AG04449 (cell line): Measurements from ENCODE around the gene MAPK9.
A peak's percentile ranks its signal among the peaks of the same experiment; 100 is the strongest.

Experiments
- CTCF ChIA-PET: fragments of 350-600 bp; formaldehyde crosslinking; extraction: SDS; loops from one replicate; lab custom pipeline; 2021; ENCODE audit warnings: antibody characterized with exemption; lab: Yijun Ruan, JAX
- POLR2A ChIA-PET: fragments of 400-600, 350-600 bp; formaldehyde crosslinking; extraction: SDS; loops from one replicate; lab custom pipeline; 2020; ENCODE audit warnings: antibody characterized with exemption, inconsistent platforms; lab: Yijun Ruan, JAX
- DNase-seq: peaks from one replicate; pipeline ENCODE4 v3.0.0-alpha.2; 2010; ENCODE audit warnings: low read depth, low spot score
- H3K4me3 ChIP-seq: 2 replicates; pipeline ENCODE4 v1.5.1; 2011; ENCODE audit warnings: low read depth, mild to moderate bottlenecking, control low read depth, low read length
- TF ChIP-seq, protein P1 (sequence below): IDR thresholded peaks from one replicate; pipeline ENCODE4 v1.5.1; 2011; ENCODE audit warnings: mild to moderate bottlenecking, moderate library complexity, low read length, control low read depth, inconsistent platforms; ENCODE audit not compliant: insufficient read depth; ENCODE audit errors: missing control alignments

The MAPK9 gene

DNA sequence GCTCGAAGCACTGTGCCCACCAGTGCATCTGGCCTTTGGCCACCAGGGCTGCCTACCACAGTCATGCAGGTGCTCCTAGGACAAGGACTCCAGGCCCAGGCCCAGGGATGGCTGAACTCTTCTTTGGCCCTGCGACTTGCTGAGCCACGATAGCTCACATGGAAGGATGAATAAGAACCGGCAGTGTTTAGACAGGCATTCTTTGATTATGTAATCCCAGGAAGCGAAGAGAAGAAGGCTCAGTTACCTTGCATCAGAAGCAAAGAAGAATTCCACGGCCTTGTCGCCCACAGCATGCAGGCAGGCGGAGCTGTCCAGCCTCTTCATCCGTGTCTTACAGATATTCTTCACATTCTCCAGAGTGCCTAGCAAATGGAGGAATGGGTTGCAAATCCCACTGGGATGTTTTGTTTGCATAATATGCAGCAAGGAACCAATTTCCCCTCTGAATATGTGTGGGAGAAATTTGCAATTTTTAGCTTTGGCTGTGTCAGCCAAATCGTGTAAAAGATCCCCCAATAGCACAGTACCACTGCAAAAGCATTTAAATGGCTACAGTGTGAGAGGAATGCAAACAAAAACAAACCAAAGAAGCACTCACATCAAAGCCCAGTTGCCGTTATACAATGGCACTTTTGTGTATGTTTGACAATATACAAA is 32.2 kb upstream of the MAPK9 start:
- TF ChIP-seq, protein P1, sequence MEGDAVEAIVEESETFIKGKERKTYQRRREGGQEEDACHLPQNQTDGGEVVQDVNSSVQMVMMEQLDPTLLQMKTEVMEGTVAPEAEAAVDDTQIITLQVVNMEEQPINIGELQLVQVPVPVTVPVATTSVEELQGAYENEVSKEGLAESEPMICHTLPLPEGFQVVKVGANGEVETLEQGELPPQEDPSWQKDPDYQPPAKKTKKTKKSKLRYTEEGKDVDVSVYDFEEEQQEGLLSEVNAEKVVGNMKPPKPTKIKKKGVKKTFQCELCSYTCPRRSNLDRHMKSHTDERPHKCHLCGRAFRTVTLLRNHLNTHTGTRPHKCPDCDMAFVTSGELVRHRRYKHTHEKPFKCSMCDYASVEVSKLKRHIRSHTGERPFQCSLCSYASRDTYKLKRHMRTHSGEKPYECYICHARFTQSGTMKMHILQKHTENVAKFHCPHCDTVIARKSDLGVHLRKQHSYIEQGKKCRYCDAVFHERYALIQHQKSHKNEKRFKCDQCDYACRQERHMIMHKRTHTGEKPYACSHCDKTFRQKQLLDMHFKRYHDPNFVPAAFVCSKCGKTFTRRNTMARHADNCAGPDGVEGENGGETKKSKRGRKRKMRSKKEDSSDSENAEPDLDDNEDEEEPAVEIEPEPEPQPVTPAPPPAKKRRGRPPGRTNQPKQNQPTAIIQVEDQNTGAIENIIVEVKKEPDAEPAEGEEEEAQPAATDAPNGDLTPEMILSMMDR, result no peak
- H3K4me3 ChIP-seq, result no peak overlapping the region
- DNase-seq, result peak; percentile 34
- ChIA-PET POLR2A (interaction anchor here (1.3 kb wide), 1 partner anchor 29 kb away, joined by 4 read pairs; the partner anchor contains the start of gene GFPT2), CTCF (interaction anchor here (0.8 to 10.7 kb wide), 4 partner anchors 9 to 148 kb away, joined by 3 to 182 read pairs (median 32); partner anchors contain the start of gene MAPK9)

DNA sequence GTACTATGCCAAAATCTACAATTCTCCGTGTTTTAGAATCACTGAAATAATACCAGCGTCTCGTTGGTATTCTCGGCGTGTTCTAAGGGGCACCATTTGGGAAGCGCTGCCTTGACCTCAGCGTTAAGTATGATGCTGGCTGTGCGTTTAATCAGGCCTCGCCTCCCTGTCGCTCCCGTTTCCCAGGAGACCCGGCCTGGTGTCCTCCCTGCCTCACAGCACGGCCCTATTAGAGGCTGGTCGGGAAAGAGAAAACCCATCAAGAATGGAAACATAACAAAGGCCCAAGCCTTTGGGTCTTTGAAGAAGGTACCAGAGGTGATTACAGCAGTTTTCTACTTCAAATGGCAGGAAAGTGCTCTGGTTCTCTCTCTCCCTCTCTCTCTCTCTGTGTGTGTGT is 31.3 kb upstream of the MAPK9 start:
- CTCF ChIA-PET, result interaction anchor here (5.9 to 10.7 kb wide), 2 partner anchors 9 to 29 kb away, joined by 54 to 182 read pairs; partner anchors contain the start of gene MAPK9
- DNase-seq, result no peak
- TF ChIP-seq, protein P1, result no peak
- no peak overlapping the region for H3K4me3 ChIP-seq
- POLR2A ChIA-PET, result no interaction called here

DNA sequence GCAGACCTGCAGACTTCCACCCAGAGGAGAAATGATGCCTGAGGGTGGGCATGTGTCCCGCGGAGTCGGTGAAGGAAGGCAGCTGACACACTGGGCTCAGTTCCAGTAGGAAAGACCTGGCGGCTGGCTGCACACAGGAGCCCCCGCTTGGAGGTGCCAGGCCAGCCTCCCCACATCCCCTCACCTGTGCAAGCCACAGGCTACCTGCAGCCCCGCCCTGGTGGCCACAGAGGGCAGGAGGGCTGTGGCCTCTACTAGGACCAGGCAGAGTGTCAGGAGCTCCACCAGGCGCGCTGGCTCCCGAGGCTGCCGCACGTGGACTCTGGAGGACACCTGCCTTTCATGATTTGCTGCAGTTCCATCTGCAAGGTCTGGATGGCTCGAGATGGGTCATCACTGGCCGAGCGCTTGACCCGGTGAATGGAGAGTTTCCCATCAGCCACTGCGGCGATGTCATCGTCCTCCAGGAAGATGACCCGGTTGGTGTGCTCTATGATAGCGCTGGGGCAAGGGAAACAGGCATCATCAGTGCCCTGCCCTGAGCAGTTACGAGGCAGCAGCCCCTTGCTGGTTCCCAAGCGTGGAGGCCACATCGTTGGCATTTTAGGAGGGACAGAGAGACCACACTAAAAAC is 26.7 kb upstream of the MAPK9 start:
- ChIA-PET CTCF (interaction anchor here (0.9 to 7.1 kb wide), 5 partner anchors 10 to 152 kb away, joined by 3 to 80 read pairs (median 30); partner anchors contain the start of gene MAPK9), POLR2A (no interaction called here)

DNA sequence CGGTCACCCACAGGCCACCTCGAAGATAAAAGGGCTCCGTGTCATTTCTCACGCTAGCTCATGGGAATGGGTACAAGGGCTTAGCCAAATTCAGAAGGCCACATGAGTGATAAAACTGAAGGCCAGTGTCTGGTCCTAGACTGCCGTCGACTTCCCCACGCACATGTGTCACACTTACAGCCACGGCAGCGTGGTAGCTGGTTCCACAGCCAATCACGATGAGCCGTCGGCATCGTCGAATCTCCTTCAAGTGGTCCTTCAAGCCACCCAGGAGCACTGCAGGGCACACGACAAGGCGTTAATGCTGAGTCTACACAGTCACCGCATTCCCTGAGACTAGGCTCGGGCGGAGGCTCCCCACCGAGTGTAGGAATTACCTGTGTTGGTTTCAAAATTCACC is 24.7 kb upstream of the MAPK9 start:
- ChIA-PET CTCF (interaction anchor here (1.2 to 7.9 kb wide), 12 partner anchors 11 to 189 kb away, joined by 4 to 182 read pairs (median 14); partner anchors contain the start of genes GFPT2 and MAPK9), POLR2A (no interaction called here)
- DNase-seq, result no peak
- TF ChIP-seq, protein P1, result no peak
- H3K4me3 ChIP-seq, result no peak overlapping the region

More for the DNA sequence above, 26.7 kb upstream of the MAPK9 start:
- DNase-seq, result no peak
- TF ChIP-seq, protein P1, result no peak
- no peak overlapping the region for H3K4me3 ChIP-seq

DNA sequence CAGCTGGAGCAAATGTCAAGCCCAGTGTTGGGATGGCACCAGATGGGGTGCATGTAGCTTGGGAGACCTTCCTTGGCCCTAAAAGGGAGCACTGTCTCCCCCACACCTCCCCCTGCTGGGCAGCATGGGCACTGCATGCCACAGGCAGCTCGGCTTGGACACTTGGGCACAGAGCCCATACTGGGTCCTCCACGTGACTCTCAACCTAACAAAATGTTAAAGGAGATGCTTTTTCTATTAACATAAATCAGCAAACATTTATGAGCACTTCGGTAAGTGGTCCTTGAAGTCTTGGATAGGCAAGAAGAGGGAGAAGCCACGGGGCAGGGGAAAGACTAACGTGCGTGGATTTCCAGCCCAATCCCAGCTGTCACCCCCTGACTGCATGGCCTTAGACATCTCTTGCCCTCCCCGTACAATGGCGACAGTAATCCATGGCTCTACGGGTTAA is 23.9 kb upstream of the MAPK9 start:
- DNase-seq, result no peak
- ChIA-PET CTCF (interaction anchor here (1.1 to 7.9 kb wide), 14 partner anchors 11 to 188 kb away, joined by 3 to 182 read pairs (median 11); partner anchors contain the start of genes GFPT2 and MAPK9), POLR2A (no interaction called here)
- TF ChIP-seq, protein P1, result peak; percentile 97
- H3K4me3 ChIP-seq, result no peak overlapping the region
